HG03103 (cell line): ENCODE measurements around the gene CLIP1.
"Not testable (repeated sequence)": the region's sequence is repeated elsewhere in the genome, so short reads cannot be mapped to it uniquely, and the experiment has no call there.

ENCODE experiments used
- ATAC-seq: cut with Tn5 transposase; IDR thresholded peaks from one replicate; pipeline ENCODE4 v1.9.1; 2021; ENCODE audit warnings: low read depth; ENCODE audit not compliant: unreplicated experiment

The CLIP1 gene

DNA sequence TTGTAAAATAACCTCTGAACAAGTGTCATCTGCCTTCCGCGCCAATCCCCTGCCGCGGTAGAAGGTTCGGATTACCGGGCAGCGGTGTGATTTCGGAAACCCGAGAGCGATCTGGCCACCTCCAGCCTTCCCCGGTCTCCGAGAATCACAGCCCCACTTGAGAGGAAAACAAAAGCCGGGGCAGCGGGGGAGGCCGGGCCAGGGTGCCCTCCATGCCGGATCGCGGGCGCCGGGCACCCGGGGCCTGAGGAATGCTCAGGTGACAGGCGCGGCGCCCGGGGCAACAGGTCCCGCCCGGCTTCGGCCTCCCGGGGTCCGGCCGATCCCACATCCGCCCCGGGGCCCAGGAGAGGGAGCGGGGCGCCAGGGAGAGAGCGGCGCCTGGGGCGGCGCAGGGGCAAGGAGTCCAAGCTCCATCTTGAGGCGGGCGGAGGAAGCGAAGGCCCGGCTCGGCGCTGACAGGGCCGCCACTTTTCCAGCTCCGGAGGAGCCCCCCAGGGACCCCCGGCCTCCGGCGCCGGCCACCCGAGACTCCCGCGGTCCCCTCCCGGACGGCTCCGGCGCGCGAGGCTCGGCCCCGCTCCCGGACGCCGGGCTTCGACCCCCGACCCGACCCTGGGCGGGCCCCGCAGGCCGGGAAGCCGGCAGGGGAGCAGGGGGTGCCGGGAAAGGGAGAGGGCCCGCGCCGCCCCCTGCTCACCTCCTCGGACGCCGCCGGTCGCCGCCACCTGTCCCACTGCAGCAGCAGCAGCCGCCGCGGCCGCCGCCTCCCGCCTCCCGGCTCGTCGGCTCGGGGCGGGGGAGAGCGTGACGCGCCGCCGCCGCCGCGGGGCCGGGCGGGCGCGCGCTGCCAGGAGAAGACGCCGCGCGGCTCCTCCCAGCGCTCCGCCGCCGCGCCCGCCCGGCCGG is at the start of gene CLIP1:
TSS of gene CLIP1 (minus strand) at position 849 of the 909 bp plus-strand sequence. CDS start 42,217 bp downstream, outside the sequence.
- ATAC-seq: peak; percentile 56

DNA sequence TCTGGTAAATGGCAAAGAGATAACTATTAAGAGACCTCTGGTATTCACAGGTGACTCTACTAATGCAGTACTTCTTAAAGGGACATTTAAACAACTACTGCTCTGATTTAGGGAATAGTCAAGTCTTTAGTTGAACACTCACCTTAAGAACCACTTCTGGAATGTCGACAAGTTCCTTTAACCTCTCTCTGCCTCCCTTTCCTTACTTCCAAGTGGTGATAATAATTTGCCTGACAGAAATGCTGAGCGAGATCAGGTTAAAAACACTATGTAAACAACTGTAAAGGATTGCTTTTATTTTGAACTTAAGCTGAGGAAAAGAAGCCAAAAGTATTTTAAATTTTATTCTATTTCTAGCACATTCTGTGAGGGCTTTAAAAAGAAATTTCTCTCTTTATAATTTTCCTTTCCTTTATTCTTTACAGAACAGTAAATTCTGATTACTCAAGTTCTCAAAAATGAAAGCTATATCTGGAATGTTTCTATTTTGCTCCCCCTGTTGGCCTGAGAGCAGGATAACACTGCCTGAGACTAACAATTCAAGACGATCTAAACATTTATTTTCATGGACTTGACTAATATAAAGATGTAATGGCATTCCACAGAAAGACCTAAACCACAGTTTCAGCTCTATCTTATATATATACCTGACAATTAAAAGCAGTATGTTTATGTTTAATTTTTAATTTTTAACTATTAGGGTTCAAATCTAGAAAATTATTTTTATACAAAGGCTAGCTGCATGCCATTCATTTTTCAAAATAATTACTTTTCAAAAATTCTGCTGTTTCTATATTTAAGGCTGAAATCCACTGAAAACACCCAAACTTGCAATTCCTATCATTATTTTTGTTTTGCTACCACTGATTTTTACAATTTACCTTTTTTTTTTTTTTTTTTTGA is 49.1 kb upstream of the CLIP1 start:
- ATAC-seq: no peak

DNA sequence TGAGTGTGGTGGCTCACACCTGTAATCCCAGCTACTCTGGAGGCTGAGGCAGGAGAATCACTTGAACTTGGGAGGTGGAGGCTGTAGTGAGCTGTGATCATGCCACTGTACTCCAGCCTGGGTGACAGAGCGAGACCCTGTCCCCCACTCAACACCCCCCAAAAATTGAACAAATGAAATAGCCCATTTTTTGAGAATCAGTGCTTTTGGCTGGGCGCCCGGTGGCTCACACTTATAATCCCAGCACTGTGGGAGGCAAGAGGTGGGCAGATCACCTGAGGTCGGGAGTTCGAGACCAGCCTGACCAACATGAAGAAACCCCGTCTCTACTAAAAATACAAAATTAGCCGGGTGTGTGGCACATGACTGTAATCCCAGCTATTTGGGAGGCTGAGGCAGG is 48.1 kb upstream of the CLIP1 start:
- ATAC-seq: not testable (repeated sequence)

DNA sequence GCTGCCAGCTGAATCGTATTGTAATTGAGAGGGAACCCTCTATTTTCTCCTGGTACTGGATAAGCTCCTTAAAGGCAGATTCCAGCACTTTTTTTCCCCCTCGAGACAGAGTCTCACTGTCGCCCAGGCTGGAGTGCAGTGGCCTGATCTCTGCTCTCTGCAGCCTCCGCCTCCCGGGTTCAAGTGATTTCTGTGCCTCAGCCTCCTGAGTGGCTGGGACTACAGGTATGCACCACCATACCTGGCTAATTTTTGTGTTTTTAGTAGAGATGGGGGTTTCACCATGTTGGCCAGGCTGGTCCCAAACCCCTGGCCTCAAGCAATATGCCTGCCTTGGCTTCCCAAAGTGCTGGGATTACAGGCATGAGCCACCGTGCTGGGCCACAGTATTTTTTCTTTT is 47.4 kb upstream of the CLIP1 start:
- not testable (repeated sequence) for ATAC-seq

DNA sequence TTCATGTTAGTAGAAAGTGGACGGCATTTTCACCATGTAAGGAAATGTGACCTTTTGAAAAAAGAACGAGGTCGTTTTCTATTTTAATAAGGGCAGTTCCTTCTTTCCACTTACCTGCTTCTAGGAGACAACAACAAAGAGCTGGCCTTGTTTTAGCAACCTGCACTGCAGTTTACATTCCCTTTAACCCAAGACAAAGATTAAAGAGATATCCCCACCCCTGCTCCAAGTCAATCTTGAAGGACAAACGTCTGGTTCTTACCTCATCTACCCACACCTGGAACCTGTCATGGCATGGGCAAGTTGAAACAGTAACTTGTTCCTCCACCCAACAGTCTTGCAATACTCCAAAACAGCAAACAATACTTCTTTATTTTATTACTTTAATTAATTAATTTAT is 45.5 kb upstream of the CLIP1 start:
- no peak for ATAC-seq

DNA sequence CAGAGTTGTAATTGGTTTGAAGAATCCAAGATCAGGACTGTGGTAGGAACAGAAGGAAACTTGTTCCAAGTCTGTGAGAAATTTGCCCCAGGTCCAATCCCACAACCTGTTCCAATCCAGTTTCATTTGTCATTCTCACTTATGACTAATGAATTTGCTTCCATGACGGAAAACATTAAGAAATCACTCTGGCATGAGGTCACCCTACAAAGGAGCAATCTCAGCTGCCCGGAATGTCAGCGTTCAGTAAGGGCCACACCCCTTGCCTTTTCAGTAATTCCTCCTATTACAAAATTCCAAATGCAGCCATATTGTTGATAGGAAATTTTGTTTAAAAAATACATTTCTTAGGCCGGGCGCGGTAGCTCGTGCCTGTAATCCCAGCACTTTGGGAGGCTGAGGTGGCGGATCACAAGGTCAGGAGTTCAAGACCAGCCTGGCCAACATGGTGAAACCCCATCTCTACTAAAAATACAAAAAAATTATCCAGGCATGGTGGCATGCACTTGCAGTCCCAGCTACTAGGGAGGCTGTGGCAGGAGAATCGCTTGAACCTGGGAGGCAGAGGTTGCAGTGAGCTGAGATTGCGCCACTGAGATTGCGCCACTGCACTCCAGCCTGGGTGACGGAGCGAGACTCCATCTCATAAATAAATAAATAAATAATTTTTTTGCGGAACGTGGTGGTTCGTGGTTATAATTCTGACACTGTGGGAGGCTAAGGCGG is 42.0 kb upstream of the CLIP1 start:
- ATAC-seq: not testable (repeated sequence)

DNA sequence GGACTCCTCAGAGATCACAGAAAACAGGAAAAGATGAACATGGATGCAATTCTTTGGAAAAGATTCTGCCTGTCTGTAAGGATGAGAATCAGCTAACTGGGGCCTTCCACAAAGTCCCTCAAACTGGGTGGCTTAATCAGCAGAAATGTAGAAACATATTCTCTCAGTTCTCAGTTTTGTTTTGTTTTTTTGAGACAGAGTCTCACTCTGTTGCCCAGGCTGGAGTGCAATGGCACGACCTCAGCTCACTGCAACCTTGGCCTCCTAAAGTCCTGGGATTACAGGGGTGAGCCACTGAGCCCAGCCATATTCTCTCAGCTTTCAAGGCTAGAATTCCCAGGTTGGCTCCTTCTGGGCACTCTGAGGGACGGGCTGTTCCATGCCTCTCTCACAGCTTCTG is 38.2 kb upstream of the CLIP1 start:
- no peak for ATAC-seq

DNA sequence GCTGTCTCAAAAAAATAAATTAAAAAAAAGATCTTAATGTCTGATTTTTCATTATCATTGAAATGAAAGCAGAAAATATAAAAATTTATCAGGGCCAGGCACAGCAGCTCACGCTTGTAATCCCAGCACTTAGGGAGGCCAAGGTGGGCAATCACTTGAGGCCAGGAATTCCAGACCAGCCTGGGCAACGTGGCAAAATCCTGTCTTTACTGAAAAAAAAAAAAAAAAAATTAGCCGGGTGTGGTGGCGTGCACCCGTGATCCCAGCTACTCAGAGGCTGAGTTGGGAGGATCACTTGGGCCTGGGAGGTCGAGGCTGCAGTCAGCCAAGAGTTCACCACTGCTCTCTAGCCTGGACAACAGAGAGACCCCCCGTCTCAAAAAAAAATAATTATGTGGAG is 37.6 kb upstream of the CLIP1 start:
- ATAC-seq: no peak

DNA sequence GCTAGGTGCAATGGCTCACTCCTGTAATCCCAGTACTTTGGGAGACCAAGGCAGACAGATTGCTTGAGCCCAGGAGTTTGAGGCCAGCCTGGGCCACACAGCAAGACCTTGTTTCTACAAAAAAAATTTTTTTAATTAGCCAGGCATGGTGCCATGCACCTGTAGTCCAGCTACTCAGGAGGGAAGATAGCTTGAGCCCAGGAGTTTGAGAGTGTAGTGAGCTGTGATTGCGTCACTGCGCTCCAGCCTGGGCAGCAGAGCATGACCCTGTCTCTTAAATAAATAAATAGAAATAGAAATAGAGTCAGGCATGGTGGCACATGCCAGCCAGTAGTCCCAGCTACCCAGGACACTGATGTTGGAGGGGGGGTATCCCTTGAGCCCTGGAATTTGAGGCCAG is 36.7 kb upstream of the CLIP1 start:
- no peak for ATAC-seq

DNA sequence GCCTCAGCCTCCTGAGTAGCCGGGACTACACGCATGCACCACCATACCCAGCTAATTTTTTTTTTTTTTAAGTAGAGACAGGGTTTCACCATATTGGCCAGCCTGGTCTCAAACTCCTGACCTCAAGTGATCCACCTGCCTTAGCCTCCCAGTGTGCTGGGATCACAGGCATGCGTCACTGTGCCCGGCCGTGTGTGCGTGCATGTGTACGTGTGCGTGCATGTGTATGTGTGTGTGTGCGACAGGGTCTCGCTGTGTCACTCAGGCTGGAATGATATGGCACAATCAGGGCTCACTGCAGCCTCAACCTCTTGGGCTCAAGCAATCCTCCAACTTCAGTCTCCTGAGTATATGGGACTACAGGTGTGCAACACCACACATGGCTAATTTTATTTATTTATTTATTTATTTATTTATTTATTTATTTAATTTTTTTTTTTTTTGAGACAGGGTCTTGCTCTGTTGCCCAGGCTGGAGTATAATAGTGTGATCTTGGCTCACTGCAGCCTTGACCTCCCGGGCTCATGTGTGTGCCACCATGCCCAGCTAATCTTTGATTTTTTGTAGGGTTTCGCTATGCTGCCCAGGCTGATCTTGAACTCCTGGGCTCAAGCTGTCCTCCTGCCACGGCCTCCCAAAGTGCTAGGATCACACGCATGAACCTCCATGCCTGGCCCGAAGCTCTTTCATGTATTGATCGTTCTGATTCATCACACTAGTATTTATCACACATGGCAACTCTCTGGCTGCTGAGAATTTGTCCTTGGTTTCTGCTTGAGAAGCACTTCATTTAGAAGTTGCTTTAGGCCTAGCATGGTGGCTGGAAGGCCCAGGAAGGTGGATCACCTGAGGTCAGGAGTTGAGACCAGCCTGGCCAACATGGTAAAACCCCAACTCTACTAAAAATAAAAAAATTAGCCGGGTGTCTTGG is 35.9 kb upstream of the CLIP1 start:
- no peak for ATAC-seq

DNA sequence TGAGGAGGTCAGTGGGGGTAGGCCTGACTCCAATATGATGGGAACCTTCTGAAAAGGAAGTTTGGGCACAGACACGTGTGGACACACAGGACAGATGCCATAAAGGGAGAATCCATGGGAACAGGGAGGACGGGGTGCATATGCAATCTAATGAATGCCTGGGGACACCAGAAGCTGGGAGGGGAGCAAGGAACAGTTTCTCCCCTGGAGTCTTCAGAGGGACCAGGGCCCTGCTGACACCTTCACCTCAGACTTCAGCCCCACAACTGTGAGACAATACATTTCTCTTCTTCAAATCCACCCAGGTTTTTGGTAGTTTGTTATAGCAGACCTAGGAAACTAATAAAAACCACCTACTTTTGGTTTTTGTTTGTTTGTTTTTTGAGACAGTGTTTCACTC is 35.2 kb upstream of the CLIP1 start:
- no peak for ATAC-seq

DNA sequence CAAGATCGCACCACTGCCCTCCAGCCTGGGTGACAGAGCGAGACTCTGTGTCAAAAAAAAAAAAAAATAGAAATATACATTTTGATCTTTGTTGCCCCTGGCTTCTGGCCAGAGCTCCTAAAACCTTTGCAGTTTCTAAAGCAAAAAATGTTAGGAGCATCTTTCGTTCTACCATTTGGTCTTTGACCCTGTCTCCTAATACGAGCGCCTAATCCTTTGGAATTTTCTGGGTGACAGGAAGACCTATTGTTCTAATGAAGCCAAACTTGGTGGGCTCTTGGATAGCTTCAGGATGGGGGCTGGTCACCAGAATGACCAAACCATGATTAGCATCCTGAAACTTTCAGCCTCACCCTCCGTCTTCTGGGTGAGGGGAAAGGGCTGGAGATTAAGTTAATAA is 32.3 kb upstream of the CLIP1 start:
- no peak for ATAC-seq

DNA sequence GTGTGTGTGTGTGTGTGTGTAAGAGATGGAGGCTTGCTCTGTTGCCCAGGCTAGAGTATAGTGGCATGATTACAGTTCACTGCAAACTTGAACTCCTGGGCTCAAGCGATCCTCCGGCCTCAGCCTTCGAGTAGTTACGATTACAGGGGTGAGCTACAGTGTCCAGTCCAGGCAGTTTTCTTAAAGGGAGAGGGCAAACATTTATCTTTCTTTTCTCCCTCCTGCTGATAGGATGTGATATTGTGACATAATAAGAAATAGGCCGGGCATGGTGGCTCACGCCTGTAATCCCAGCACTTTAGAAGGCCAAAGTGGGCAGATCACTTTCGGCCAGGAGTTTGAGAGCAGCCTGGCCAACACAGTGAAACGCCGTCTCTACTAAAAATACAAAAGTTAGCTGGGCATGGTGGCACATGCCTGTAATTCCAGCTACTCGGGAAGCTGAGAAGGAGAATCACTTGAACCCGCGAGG is 31.8 kb upstream of the CLIP1 start:
- ATAC-seq: no peak

DNA sequence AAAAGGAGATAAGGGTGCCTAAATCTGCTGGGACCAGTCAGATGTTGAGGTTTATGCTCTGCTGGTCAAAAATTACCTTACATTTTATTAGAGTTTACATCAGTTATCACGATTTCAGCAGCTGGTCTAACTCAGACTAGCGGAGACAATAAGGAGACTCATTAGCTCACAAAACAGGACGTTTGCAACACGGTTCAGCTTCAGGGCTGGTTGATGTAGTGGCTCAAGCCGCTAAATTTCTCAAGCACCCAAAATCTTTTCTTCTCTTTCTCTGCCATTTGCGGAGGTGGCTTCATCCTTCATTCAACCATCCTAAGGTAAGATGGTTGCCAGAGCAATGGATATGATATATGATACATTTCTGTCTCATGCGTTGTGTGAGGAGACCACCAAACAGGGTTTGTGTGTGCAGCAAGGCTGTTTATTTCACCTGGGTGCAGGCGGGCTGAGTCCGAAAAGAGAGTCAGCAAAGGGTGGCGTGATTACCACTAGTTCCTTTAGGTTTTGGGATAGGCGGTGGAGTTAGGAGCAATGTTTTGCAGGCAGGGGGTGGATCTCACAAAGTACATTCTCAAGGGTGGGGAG is 30.3 kb upstream of the CLIP1 start:
- ATAC-seq: no peak

DNA sequence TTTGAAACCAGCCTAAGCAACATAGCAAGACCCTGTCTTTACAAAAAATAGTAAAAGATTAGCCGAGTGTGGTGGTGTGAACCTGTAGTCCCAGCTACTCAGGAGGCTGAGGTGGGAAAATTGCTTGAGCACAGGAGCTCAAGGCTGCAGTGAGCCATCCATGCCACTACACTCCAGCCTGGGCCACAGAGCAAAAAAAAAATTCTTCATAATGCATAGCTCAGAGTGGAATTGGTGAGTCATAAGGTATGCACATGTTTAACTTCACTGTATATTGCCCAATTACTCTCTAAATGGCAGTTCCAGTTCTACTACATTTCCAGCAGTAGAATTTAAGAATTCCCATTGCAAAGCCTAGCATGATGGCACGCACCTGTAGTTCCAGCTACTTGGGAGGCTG is 26.8 kb upstream of the CLIP1 start:
- ATAC-seq: no peak

DNA sequence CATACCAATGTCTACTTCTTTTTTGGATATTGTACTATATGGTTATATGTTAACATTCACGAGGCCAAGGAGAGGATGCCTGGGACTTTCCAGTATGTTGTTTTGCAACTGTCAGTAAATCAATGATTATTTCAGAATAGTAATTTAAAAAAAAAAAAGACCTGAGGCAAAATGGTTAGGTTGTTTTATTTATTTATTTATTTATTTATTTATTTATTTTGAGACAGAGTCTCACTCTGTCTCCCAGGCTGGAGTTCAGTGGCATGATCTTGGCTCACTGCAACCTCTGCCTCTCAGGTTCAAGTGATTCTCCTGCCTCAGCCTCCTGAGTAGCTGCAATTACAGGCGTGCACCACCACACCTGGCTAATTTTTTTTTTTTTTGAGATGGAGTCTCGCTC is 25.4 kb upstream of the CLIP1 start:
- not testable (repeated sequence) for ATAC-seq

DNA sequence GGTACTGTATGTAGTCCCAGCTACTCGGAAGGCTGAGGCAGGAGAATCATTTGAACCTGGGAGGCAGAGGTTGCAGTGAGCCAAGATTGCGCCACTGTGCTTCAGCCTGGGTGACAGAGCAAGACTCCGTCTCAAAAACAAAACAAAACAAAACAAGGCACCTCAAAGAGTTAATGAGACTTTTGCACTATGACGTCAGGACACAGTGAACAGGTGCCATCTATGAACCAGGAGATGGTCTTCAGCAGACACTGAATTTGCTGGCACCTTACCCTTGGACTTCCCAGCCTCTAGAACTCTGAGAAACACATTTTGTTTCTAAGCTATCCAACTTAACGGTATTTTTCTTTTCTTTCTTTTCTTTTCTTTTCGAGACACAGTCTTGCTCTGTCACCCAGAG is 23.9 kb upstream of the CLIP1 start:
- not testable (repeated sequence) for ATAC-seq

DNA sequence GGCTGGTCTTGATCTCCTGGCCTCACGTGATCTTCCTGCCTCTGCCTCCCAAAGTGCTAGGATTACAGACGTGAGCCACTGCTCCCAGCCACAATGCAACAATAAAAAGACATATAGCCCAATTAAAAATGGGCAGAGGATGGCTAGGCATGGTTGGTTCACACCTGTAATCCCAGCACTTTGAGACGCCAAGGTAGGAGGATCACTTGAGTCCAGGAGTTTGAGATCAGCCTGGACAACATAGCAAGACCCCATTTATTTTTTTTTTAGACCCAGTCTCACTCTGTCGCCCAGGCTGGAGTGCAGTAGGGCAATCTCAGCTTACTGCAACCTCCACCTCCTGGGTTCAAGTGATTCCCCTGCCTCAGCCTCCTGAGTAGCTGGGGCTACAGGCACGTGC is 21.6 kb upstream of the CLIP1 start:
- ATAC-seq: not testable (repeated sequence)

DNA sequence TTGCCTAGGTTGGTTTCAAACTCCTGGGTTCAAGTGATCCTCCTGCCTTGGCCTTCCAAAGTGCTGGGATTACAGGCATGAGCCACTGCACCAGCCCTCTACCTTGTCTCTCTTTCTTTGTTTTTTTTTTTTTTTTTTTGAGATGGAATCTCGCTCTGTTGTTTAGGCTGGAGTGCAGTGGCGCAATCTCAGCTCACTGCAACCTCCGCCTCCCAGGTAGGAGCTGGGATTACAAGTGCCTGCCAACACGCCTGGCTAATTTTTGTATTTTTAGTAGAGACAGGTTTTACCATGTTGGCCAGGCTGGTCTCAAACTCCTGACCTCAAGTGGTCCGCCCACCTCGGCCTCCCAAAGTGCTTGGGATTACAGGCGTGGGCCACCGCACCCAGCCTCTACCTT is 16.4 kb upstream of the CLIP1 start:
- not testable (repeated sequence) for ATAC-seq
